Caco-2 (cell line): ENCODE measurements around the gene DRAM1. TPM values are rescaled to one million over a fixed set of nuclear protein-coding genes. Genes with fewer than 3 reads are reported as not detected.

Source experiments
- BruUV-seq: library from RNA; stranded (reverse); fragments of 400-500 nt; replicated peaks from 2 replicates; lab custom pipeline; 2021; lab: Mats Ljungman, UMichigan
- CTCF ChIA-PET: fragments of 300-600 bp; sonication (Branson Sonifier 250); formaldehyde crosslinking; loops from one replicate; lab custom pipeline; 2022; ENCODE audit warnings: antibody characterized with exemption; lab: Charles Lee
- POLR2A ChIA-PET: fragments of 300-600 bp; sonication (Branson Sonifier 250); formaldehyde crosslinking; loops from one replicate; lab custom pipeline; 2022; ENCODE audit warnings: antibody characterized with exemption; lab: Charles Lee
- DNase-seq, 2 experiments: peaks; one replicate each; pipeline versions ENCODE4 v3.0.0 to v3.0.0-alpha.2; 2020 to 2022
- H3K27me3 ChIP-seq: replicated peaks from 2 replicates; pipeline ENCODE4 v1.6.0; 2011; ENCODE audit warnings: low read length; ENCODE audit not compliant: control insufficient read depth, insufficient read depth
- H3K36me3 ChIP-seq: 2 replicates; pipeline ENCODE4 v1.5.1; 2011; ENCODE audit warnings: low read length; ENCODE audit not compliant: control insufficient read depth, insufficient read depth
- H3K4me1 ChIP-seq: fragments of 250-450 bp; sonication (Bioruptor Pico); 2 replicates; pipeline ENCODE4 v1.5.1; 2020; ENCODE audit warnings: mild to moderate bottlenecking
- H3K4me3 ChIP-seq: 2 replicates; pipeline ENCODE4 v1.5.1; 2011; ENCODE audit warnings: low read depth, mild to moderate bottlenecking, control low read depth, low read length
- H3K9me3 ChIP-seq: fragments of 250-450 bp; sonication (Bioruptor Pico); 2 replicates; pipeline ENCODE4 v1.5.1; 2020; ENCODE audit warnings: mild to moderate bottlenecking, moderate library complexity
- H3K27ac Mint-ChIP-seq: one replicate; pipeline ENCODE4 v1.8.0; 2022; ENCODE audit warnings: mixed read lengths; ENCODE audit not compliant: unreplicated experiment
- H3K27me3 Mint-ChIP-seq: one replicate; pipeline ENCODE4 v1.8.0; 2022; ENCODE audit warnings: mixed read lengths; ENCODE audit not compliant: insufficient read depth, unreplicated experiment
- H3K36me3 Mint-ChIP-seq: one replicate; pipeline ENCODE4 v1.8.0; 2022; ENCODE audit warnings: mild to moderate bottlenecking, mixed read lengths; ENCODE audit not compliant: insufficient read depth, unreplicated experiment
- H3K4me1 Mint-ChIP-seq: one replicate; pipeline ENCODE4 v1.8.0; 2022; ENCODE audit warnings: low read depth, mixed read lengths; ENCODE audit not compliant: unreplicated experiment
- H3K4me3 Mint-ChIP-seq: one replicate; pipeline ENCODE4 v1.8.0; 2022; ENCODE audit warnings: mild to moderate bottlenecking, moderate library complexity, mixed read lengths; ENCODE audit not compliant: unreplicated experiment
- H3K9me3 Mint-ChIP-seq: one replicate; pipeline ENCODE4 v1.8.0; 2022; ENCODE audit warnings: mixed read lengths; ENCODE audit not compliant: unreplicated experiment
- CTCF ChIP-seq, 2 experiments: fragments of 200-600 bp in 1 of 2; IDR thresholded peaks; 1 replicate in 1 of 2; 2 replicates in 1 of 2; pipeline versions ENCODE4 v1.5.1 to v1.8.0; 2011 to 2022; ENCODE audit warnings: antibody characterized with exemption in 1 of 2, control low read depth in 1 of 2, inconsistent platforms in 1 of 2, low read depth in 1 of 2, low read length in 1 of 2, mild to moderate bottlenecking in 1 of 2, moderate library complexity in 1 of 2; ENCODE audit not compliant: insufficient read depth in 1 of 2, severe bottlenecking in 1 of 2, unreplicated experiment in 1 of 2
- intact Hi-C: fragments of 100-400 bp; cut with micrococcal nuclease; formaldehyde crosslinking; loops from one replicate; pipeline ENCODE4 v1.10.0; 2022; ENCODE audit not compliant: unreplicated experiment
- total RNA-seq: library from RNA; stranded (reverse); gene quantifications from 2 replicates; pipeline ENCODE4 v1.2.3, GENCODE V29; 2022

DRAM1 gene
- total RNA-seq, 1 experiment from 2014 or later = 46.4 TPM

GRCh38 chr12:101963697-101964096, 86.3 kb downstream of the DRAM1 start:
- no peak overlapping the region for H3K4me3 ChIP-seq
- peaks cover 18% of the 10 kb centered on the region for H3K9me3 Mint-ChIP-seq
- no TSS peak for BruUV-seq
- no peak overlapping the region for H3K27ac Mint-ChIP-seq
- intact Hi-C loops = no loop called here
- no peak for TF ChIP-seq CTCF (IDR thresholded peaks at IDR 0.05; ENCODE audit: insufficient read depth in 1 of 2, low read depth in 1 of 2, low read length in 1 of 2, severe bottlenecking in 1 of 2, unreplicated experiment in 1 of 2)
- H3K27me3 ChIP-seq = no peaks in the 10 kb centered on the region
- no peaks in the 10 kb centered on the region for H3K4me1 ChIP-seq
- no peaks in the 10 kb centered on the region for H3K9me3 ChIP-seq
- CTCF ChIA-PET = no interaction called here
- H3K36me3 Mint-ChIP-seq = no peaks in the 10 kb centered on the region
- no peaks in the 10 kb centered on the region for H3K27me3 Mint-ChIP-seq
- POLR2A ChIA-PET = no interaction called here
- H3K36me3 ChIP-seq = no peaks in the 10 kb centered on the region
- no peak overlapping the region for H3K4me3 Mint-ChIP-seq
- no peak for DNase-seq
- H3K4me1 Mint-ChIP-seq = no peaks in the 10 kb centered on the region

- no peak for TF ChIP-seq CTCF (IDR thresholded peaks at IDR 0.05; ENCODE audit: insufficient read depth in 1 of 2, low read depth in 1 of 2, low read length in 1 of 2, severe bottlenecking in 1 of 2, unreplicated experiment in 1 of 2)
- ChIA-PET POLR2A (no interaction called here), CTCF (no interaction called here)
- Mint-ChIP-seq H3K27me3 (no peaks in the 10 kb centered on the region), H3K4me1 (no peaks in the 10 kb centered on the region), H3K27ac (no peak overlapping the region), H3K36me3 (no peaks in the 10 kb centered on the region), H3K9me3 (no peaks in the 10 kb centered on the region), H3K4me3 (no peak overlapping the region)
- no TSS peak for BruUV-seq
- H3K36me3 ChIP-seq = no peaks in the 10 kb centered on the region
- no peak overlapping the region for H3K4me3 ChIP-seq
- intact Hi-C loops = no loop called here
- H3K9me3 ChIP-seq = no peaks in the 10 kb centered on the region
- DNase-seq = no peak
- no peaks in the 10 kb centered on the region for H3K4me1 ChIP-seq
- H3K27me3 ChIP-seq = no peaks in the 10 kb centered on the region
These were observed 89.1 kb downstream of the DRAM1 start for GRCh38 chr12:101966496-101966895.

- Mint-ChIP-seq H3K4me1 (no peaks in the 10 kb centered on the region), H3K4me3 (no peak overlapping the region), H3K36me3 (no peaks in the 10 kb centered on the region), H3K9me3 (no peaks in the 10 kb centered on the region), H3K27me3 (no peaks in the 10 kb centered on the region), H3K27ac (no peak overlapping the region)
- CTCF ChIA-PET = no interaction called here
- no peak for DNase-seq
- no peak for TF ChIP-seq CTCF (IDR thresholded peaks at IDR 0.05; ENCODE audit: insufficient read depth in 1 of 2, low read depth in 1 of 2, low read length in 1 of 2, severe bottlenecking in 1 of 2, unreplicated experiment in 1 of 2)
- intact Hi-C loops = no loop called here
- no peaks in the 10 kb centered on the region for H3K27me3 ChIP-seq
- H3K4me1 ChIP-seq = no peaks in the 10 kb centered on the region
- no TSS peak for BruUV-seq
- POLR2A ChIA-PET = no interaction called here
- no peak overlapping the region for H3K4me3 ChIP-seq
- H3K36me3 ChIP-seq = no peaks in the 10 kb centered on the region
- no peaks in the 10 kb centered on the region for H3K9me3 ChIP-seq
These were observed 90.1 kb downstream of the DRAM1 start for GRCh38 chr12:101967506-101967905.
